HFFc6 (cell line): ENCODE measurements around the gene ZBTB37. TPM values are rescaled to one million over a fixed set of nuclear protein-coding genes. Genes with fewer than 3 reads are reported as not detected.

Experiments used
- DNase-seq: peaks from one replicate; pipeline ENCODE4 v3.0.0-alpha.2; 2018
- H3K27ac Mint-ChIP-seq: 2 replicates; pipeline ENCODE4 v1.8.0; 2020; ENCODE audit warnings: mild to moderate bottlenecking, mixed read lengths
- H3K27me3 Mint-ChIP-seq: 2 replicates; pipeline ENCODE4 v1.8.0; 2021; ENCODE audit warnings: mild to moderate bottlenecking, moderate library complexity, mixed read lengths; ENCODE audit not compliant: insufficient read depth
- H3K36me3 Mint-ChIP-seq: 2 replicates; pipeline ENCODE4 v1.8.0; 2021; ENCODE audit warnings: low read depth, mixed read lengths
- H3K4me1 Mint-ChIP-seq: 2 replicates; pipeline ENCODE4 v1.8.0; 2020; ENCODE audit warnings: low read depth, mixed read lengths
- H3K4me3 Mint-ChIP-seq: 2 replicates; pipeline ENCODE4 v1.8.0; 2020; ENCODE audit warnings: mild to moderate bottlenecking, moderate library complexity, mixed read lengths
- H3K9me3 Mint-ChIP-seq: 2 replicates; pipeline ENCODE4 v1.8.0; 2020; ENCODE audit warnings: mild to moderate bottlenecking, mixed read lengths
- total RNA-seq, 6 experiments: library from RNA; stranded (reverse); fragmentation: NEBNext Ultra II Directional; extraction: Animal tissue kit (Norgen Biotek cat#: 25700); gene quantifications; 2 replicates in 1 of 6; 3 replicates in 5 of 6; pipeline ENCODE4 v1.2.3, GENCODE V29; 2021
- TF ChIP-seq, protein P1 (sequence below): fragments of 200-600 bp; sonication (generic); IDR thresholded peaks from 2 replicates; pipeline ENCODE4 v1.5.0; 2021; ENCODE audit warnings: antibody characterized with exemption, mild to moderate bottlenecking

ZBTB37 gene
- total RNA-seq, 6 experiments from 2014 or later: 4.9 to 6.6 (median 6.0) TPM

DNA sequence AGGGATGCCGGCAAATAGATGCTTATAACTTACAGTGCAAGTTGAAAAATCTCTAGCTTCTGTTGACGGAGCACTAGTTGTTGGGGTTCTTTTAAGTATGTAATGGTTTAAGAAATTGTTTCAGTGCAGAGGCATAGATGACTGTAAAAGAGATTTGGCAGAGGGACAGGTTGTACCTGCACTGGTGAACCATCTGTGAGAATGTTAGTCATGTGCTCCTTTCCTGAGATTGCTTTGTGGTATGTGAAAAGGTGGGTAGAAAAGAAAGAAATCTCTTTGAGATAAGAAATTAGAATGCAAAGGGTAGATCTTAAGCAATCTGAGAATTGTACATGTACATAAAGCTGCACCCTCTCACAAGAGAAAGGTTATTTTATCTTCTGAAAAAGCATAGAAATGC, 19.4 kb downstream of the ZBTB37 start:
- TF ChIP-seq, protein P1, sequence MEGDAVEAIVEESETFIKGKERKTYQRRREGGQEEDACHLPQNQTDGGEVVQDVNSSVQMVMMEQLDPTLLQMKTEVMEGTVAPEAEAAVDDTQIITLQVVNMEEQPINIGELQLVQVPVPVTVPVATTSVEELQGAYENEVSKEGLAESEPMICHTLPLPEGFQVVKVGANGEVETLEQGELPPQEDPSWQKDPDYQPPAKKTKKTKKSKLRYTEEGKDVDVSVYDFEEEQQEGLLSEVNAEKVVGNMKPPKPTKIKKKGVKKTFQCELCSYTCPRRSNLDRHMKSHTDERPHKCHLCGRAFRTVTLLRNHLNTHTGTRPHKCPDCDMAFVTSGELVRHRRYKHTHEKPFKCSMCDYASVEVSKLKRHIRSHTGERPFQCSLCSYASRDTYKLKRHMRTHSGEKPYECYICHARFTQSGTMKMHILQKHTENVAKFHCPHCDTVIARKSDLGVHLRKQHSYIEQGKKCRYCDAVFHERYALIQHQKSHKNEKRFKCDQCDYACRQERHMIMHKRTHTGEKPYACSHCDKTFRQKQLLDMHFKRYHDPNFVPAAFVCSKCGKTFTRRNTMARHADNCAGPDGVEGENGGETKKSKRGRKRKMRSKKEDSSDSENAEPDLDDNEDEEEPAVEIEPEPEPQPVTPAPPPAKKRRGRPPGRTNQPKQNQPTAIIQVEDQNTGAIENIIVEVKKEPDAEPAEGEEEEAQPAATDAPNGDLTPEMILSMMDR: no peak
- Mint-ChIP-seq H3K4me1 (no peaks in the 10 kb centered on the region), H3K9me3 (no peaks in the 10 kb centered on the region), H3K4me3 (no peak overlapping the region), H3K27ac (no peak overlapping the region), H3K27me3 (no peaks in the 10 kb centered on the region), H3K36me3 (peaks cover 18% of the 10 kb centered on the region; the same call in 1 of the 2 replicates)
- no peak for DNase-seq

DNA sequence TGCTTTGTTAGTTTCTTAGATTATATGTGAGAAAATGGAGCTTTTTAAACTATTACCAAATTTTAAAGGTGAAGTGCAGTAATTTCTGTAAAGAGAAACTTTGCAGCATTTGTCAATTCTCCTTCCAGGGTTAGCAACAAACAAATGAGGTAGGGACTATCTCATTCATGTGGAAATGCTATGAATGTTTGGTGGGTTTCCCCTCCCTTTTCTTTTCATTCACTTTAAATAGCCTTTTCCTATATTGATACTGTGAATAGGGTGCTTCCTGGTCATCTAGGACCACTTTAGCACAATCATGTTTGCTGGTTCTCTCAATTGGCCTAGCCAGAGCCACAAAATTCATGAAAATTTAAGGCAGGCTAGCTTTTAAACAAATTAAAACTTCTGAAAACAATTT, 20.6 kb downstream of the ZBTB37 start:
- Mint-ChIP-seq H3K9me3 (no peaks in the 10 kb centered on the region), H3K36me3 (peaks cover 18% of the 10 kb centered on the region; the same call in 1 of the 2 replicates), H3K4me1 (no peaks in the 10 kb centered on the region), H3K27me3 (no peaks in the 10 kb centered on the region), H3K27ac (no peak overlapping the region), H3K4me3 (no peak overlapping the region)
- DNase-seq: no peak
- TF ChIP-seq, protein P1: no peak

DNA sequence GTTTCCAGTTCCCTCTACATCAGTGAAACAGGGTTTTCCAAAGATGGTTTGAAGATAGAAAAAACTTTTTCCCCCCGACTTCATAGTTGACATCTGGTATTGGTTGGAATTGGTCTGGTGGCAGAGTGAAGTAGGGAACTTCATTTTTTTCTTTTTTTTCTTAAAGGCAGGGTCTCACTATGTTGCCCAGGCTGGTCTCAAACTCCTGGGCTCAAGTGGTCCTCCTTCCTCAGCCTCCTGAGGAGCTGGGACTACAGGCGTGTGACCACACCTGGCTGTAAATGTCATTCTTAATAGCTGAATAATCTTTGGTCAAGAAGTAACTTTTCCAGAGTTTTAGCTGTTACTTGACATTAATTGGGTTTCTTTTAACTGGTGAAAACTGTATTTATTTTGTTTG, 21.7 kb downstream of the ZBTB37 start:
- H3K36me3 Mint-ChIP-seq: peaks cover 18% of the 10 kb centered on the region; the same call in 1 of the 2 replicates
- H3K27me3 Mint-ChIP-seq: no peaks in the 10 kb centered on the region
- no peak for DNase-seq
- TF ChIP-seq, protein P1: no peak
- no peak overlapping the region for H3K27ac Mint-ChIP-seq
- H3K4me1 Mint-ChIP-seq: no peaks in the 10 kb centered on the region
- no peaks in the 10 kb centered on the region for H3K9me3 Mint-ChIP-seq
- H3K4me3 Mint-ChIP-seq: no peak overlapping the region

DNA sequence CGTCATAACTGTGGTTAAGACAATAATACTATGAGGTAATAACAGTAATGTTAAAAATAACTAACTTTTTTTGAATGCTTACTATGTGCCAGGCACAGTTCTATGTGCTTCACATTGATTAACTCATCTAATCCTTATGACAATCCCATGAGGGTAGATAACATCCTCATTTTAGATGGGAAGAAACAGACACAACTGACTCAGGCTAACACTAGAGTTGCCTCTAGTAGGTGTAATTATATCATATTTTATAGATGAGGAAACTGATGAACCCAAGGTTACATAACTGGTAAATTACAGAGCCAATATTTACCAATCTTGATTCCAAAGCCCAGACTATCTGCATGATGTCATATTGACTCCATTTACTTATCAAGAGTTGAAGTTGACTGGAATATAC, 25.4 kb downstream of the ZBTB37 start:
- H3K4me1 Mint-ChIP-seq: no peaks in the 10 kb centered on the region
- TF ChIP-seq, protein P1: no peak
- H3K27ac Mint-ChIP-seq: no peak overlapping the region
- H3K9me3 Mint-ChIP-seq: no peaks in the 10 kb centered on the region
- peaks cover 5% of the 10 kb centered on the region; the same call in 1 of the 2 replicates for H3K36me3 Mint-ChIP-seq
- H3K4me3 Mint-ChIP-seq: no peak overlapping the region
- no peaks in the 10 kb centered on the region for H3K27me3 Mint-ChIP-seq
- no peak for DNase-seq

DNA sequence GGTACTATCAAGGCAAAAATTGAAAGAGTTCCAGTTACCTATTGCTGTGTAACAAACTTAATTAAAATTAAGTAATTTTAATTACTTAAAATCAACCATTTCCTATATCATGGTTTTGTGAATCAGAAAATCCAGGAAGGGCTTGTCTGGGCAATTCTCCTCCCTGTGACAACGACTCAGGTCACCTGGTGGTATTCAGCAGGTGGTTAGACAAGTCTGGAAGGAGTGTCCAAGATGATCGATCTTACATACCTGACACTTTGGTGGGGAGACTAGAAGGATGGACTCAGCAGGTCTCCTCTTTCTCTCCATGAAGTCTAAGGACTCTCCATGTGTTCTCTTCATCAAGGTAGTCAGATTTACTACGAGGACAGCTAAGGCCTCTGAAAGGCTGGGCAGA, 26.0 kb downstream of the ZBTB37 start:
- H3K27ac Mint-ChIP-seq: no peak overlapping the region
- DNase-seq: no peak
- H3K4me1 Mint-ChIP-seq: no peaks in the 10 kb centered on the region
- H3K36me3 Mint-ChIP-seq: peaks cover 5% of the 10 kb centered on the region; the same call in 1 of the 2 replicates
- TF ChIP-seq, protein P1: no peak
- H3K4me3 Mint-ChIP-seq: no peak overlapping the region
- no peaks in the 10 kb centered on the region for H3K9me3 Mint-ChIP-seq
- H3K27me3 Mint-ChIP-seq: no peaks in the 10 kb centered on the region; the same call in 1 of the 2 replicates

DNA sequence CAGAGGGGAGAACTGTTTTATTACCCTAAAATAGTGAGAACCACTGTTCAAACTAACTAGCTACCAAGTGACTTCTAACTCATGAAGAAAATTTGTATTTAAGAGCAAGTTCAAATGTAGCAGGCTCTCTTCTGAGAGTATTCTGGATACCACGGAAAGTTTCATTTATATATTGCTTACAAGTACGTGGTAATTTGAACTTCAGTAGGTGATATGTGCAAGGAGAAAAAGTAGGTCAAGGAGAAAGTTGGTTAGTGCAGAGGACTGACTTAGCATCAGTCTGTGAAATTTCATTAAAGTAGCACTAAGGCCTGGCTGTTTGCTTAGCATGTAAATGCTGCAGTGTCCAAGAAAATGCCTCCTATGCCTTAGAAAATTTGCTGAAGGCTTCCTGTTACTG, 32.2 kb downstream of the ZBTB37 start:
- TF ChIP-seq, protein P1: no peak
- Mint-ChIP-seq H3K36me3 (peaks cover 5% of the 10 kb centered on the region; the same call in 1 of the 2 replicates), H3K4me3 (no peak overlapping the region), H3K27me3 (no peaks in the 10 kb centered on the region; the same call in 1 of the 2 replicates), H3K9me3 (no peaks in the 10 kb centered on the region), H3K4me1 (peaks cover 6% of the 10 kb centered on the region; the same call in 1 of the 2 replicates), H3K27ac (no peak overlapping the region)
- DNase-seq: no peak
